ENCODE results near the gene AEBP2.

AEBP2 gene

GRCh38 chr12:19428246-19428645, 11.0 kb upstream of the AEBP2 start:
- no peak for TF ChIP-seq REST (IDR thresholded peaks at IDR 0.05; ENCODE audit: insufficient read depth in 1 of 2, low read depth in 2 of 2, low read length in 2 of 2)
- TF ChIP-seq POLR2AphosphoS5 (IDR thresholded peaks at IDR 0.05; ENCODE audit: low read depth, low read length), result no peak
- TF ChIP-seq SIN3A (IDR thresholded peaks at IDR 0.05; ENCODE audit: borderline replicate concordance, insufficient read depth, low read length), result no peak
- TF ChIP-seq TAF1 (IDR thresholded peaks at IDR 0.05; ENCODE audit: borderline replicate concordance, insufficient read depth, low read length), result no peak
- TF ChIP-seq FOXP2 (optimal IDR thresholded peaks at IDR 0.05; ENCODE audit: borderline replicate concordance, extremely low read depth, extremely low read length, insufficient read depth), result no peak

GRCh38 chr12:19430988-19431387, 8.3 kb upstream of the AEBP2 start:
- TF ChIP-seq FOXP2 (optimal IDR thresholded peaks at IDR 0.05; ENCODE audit: borderline replicate concordance, extremely low read depth, extremely low read length, insufficient read depth) (no peak), TAF1 (IDR thresholded peaks at IDR 0.05; ENCODE audit: borderline replicate concordance, insufficient read depth, low read length) (no peak), POLR2AphosphoS5 (IDR thresholded peaks at IDR 0.05; ENCODE audit: low read depth, low read length) (no peak), SIN3A (IDR thresholded peaks at IDR 0.05; ENCODE audit: borderline replicate concordance, insufficient read depth, low read length) (no peak), REST (IDR thresholded peaks at IDR 0.05; ENCODE audit: insufficient read depth in 1 of 2, low read depth in 2 of 2, low read length in 2 of 2) (no peak)

- TF ChIP-seq POLR2AphosphoS5 (IDR thresholded peaks at IDR 0.05; ENCODE audit: low read depth, low read length), result no peak
- TF ChIP-seq FOXP2 (optimal IDR thresholded peaks at IDR 0.05; ENCODE audit: borderline replicate concordance, extremely low read depth, extremely low read length, insufficient read depth), result no peak
- TF ChIP-seq SIN3A (IDR thresholded peaks at IDR 0.05; ENCODE audit: borderline replicate concordance, insufficient read depth, low read length), result no peak
- TF ChIP-seq REST (IDR thresholded peaks at IDR 0.05; ENCODE audit: insufficient read depth in 1 of 2, low read depth in 2 of 2, low read length in 2 of 2), result no peak
- no peak for TF ChIP-seq TAF1 (IDR thresholded peaks at IDR 0.05; ENCODE audit: borderline replicate concordance, insufficient read depth, low read length)
Observed at GRCh38 chr12:19431407-19432308, 7.6 kb upstream of the AEBP2 start.

GRCh38 chr12:19432309-19433170, 6.8 kb upstream of the AEBP2 start:
- TF ChIP-seq REST (IDR thresholded peaks at IDR 0.05; ENCODE audit: insufficient read depth in 1 of 2, low read depth in 2 of 2, low read length in 2 of 2) (no peak), FOXP2 (optimal IDR thresholded peaks at IDR 0.05; ENCODE audit: borderline replicate concordance, extremely low read depth, extremely low read length, insufficient read depth) (no peak), TAF1 (IDR thresholded peaks at IDR 0.05; ENCODE audit: borderline replicate concordance, insufficient read depth, low read length) (no peak), SIN3A (IDR thresholded peaks at IDR 0.05; ENCODE audit: borderline replicate concordance, insufficient read depth, low read length) (no peak), POLR2AphosphoS5 (IDR thresholded peaks at IDR 0.05; ENCODE audit: low read depth, low read length) (no peak)
